Measurements from ENCODE around the gene ERC2. TPM values are rescaled to one million over a fixed set of nuclear protein-coding genes. Genes with fewer than 3 reads are reported as not detected.

The ERC2 gene
- total RNA-seq, 2 experiments from 2014 or later = not detected

DNA sequence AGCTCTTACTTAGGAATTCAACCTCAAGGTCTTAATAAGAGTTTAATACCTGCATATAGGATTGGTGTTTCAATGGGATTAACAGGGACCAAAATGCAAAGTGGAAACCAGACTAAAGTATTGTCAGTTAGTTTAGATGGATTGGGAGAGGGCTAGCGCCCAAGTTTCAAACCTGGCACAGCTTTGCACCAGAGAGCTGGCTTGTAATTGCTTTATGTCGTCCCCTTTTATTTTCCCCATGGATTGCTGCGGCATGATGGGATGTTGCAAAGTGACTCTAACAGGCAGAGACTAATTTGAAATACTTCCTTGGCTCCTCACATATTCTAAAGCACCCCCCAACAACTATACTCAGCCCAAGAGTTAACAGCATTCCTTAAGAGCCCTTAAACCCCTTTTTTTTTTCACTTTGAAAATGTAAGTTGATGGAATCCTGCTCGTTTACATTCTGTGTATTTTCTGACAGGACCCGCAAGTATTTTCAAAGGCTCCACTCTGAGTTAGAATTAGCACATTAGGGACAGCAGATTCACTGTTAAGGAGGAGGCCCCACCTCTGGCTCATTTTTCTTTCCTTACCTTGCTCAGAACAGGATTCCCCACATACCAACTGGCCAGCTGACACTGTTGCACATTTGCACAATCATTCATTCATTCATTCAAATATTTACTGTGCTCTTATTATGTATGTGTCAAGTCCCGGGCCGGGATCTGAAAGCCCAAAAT, 214.2 kb downstream of the ERC2 start:
- no peaks in the 10 kb centered on the region for H4K20me1 ChIP-seq (ENCODE audit: insufficient read depth, low read length)
- H3K9me2 ChIP-seq (ENCODE audit: insufficient read depth, low read length) = no peaks in the 10 kb centered on the region
- H2AFZ ChIP-seq (ENCODE audit: low read length) = no peak overlapping the region
- no peak overlapping the region for H3K4me2 ChIP-seq (ENCODE audit: low read length)
- H3K36me3 ChIP-seq (ENCODE audit: insufficient read depth, low read length) = no peaks in the 10 kb centered on the region
- no peaks in the 10 kb centered on the region for H3K9me3 ChIP-seq (ENCODE audit: low read length)
- H3K4me3 ChIP-seq (ENCODE audit: low read depth, low read length, poor library complexity, severe bottlenecking) = no peak overlapping the region
- no peak for DNase-seq (ENCODE audit: low spot score)
- intact Hi-C loops (cut with micrococcal nuclease; ENCODE audit: unreplicated experiment) = loop anchor here (5.0 to 10.0 kb wide), 2 partner anchors 767 to 819 kb away; partner anchors contain the start of gene WNT5A
- no peak for TF ChIP-seq EZH2phosphoT487 (IDR thresholded peaks at IDR 0.05; ENCODE audit: borderline replicate concordance, low read depth, low read length)
- TF ChIP-seq, protein P1, sequence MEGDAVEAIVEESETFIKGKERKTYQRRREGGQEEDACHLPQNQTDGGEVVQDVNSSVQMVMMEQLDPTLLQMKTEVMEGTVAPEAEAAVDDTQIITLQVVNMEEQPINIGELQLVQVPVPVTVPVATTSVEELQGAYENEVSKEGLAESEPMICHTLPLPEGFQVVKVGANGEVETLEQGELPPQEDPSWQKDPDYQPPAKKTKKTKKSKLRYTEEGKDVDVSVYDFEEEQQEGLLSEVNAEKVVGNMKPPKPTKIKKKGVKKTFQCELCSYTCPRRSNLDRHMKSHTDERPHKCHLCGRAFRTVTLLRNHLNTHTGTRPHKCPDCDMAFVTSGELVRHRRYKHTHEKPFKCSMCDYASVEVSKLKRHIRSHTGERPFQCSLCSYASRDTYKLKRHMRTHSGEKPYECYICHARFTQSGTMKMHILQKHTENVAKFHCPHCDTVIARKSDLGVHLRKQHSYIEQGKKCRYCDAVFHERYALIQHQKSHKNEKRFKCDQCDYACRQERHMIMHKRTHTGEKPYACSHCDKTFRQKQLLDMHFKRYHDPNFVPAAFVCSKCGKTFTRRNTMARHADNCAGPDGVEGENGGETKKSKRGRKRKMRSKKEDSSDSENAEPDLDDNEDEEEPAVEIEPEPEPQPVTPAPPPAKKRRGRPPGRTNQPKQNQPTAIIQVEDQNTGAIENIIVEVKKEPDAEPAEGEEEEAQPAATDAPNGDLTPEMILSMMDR (conservative IDR thresholded peaks at IDR 0.05; ENCODE audit: low read length) = no peak
- H3K4me1 ChIP-seq (ENCODE audit: insufficient read depth, low read length, poor library complexity, severe bottlenecking) = no peaks in the 10 kb centered on the region
- no peak overlapping the region for H3K27ac ChIP-seq (ENCODE audit: low read depth, low read length, poor library complexity, severe bottlenecking)
- no peaks in the 10 kb centered on the region for H3K79me2 ChIP-seq (ENCODE audit: insufficient read depth, low read depth, low read length)
- no TSS peak for BruUV-seq (replicated peaks)
- ChIA-PET POLR2A (interaction anchor here (1.1 kb wide), 1 partner anchor 359 kb away, joined by 6 read pairs; no protein-coding TSS in a partner anchor), CTCF (ENCODE audit: unreplicated experiment) (no interaction called here)

DNA sequence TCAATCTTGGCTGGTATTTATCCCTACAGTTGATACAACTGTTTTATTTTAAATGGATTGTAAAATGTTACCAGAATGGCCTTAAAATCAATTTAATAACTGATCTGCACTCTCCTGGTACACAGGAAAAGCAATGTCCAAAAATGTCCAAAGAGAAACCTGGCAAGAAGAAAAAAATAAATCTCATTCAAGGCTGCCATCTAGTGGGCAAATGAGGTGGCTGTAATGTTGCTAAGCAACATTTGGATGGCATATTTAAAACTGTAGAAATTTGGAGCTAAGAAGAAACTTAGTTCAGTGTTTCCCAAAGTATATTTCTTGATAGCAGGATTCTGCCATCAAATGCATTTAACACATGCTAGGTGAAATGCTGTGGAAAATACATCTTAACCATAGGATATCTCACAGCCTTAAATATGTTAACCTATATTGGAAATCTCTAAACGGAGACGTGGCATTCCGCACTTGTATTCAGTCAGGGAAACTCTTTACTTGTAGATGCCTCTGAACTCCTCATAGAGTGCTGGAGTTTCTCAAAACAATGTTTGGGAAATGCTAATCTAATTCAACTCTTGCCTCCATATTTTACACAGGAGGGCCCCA, 216.8 kb downstream of the ERC2 start:
- intact Hi-C loops (cut with micrococcal nuclease; ENCODE audit: unreplicated experiment) = loop anchor here (2.0 to 10.0 kb wide), 3 partner anchors 764 to 1397 kb away; partner anchors contain the start of gene WNT5A
- no peak overlapping the region for H3K4me3 ChIP-seq (ENCODE audit: low read depth, low read length, poor library complexity, severe bottlenecking)

More for the DNA sequence above, 216.8 kb downstream of the ERC2 start:
- Histone ChIP-seq H3K36me3 (ENCODE audit: insufficient read depth, low read length) (no peaks in the 10 kb centered on the region), H2AFZ (ENCODE audit: low read length) (no peak overlapping the region), H4K20me1 (ENCODE audit: insufficient read depth, low read length) (no peaks in the 10 kb centered on the region), H3K9me2 (ENCODE audit: insufficient read depth, low read length) (no peaks in the 10 kb centered on the region), H3K4me1 (ENCODE audit: insufficient read depth, low read length, poor library complexity, severe bottlenecking) (no peaks in the 10 kb centered on the region), H3K9me3 (ENCODE audit: low read length) (no peaks in the 10 kb centered on the region), H3K79me2 (ENCODE audit: insufficient read depth, low read depth, low read length) (no peaks in the 10 kb centered on the region), H3K27ac (ENCODE audit: low read depth, low read length, poor library complexity, severe bottlenecking) (no peak overlapping the region), H3K4me2 (ENCODE audit: low read length) (no peak overlapping the region)
- TF ChIP-seq, protein P1 (conservative IDR thresholded peaks at IDR 0.05; ENCODE audit: low read length) = peak; percentile 97
- TF ChIP-seq EZH2phosphoT487 (IDR thresholded peaks at IDR 0.05; ENCODE audit: borderline replicate concordance, low read depth, low read length) = no peak
- POLR2A ChIA-PET = interaction anchor here (0.6 kb wide), 1 partner anchor 825 kb away, joined by 3 read pairs; no protein-coding TSS in a partner anchor
- DNase-seq (ENCODE audit: low spot score) = peak; percentile 53
- BruUV-seq (replicated peaks) = no TSS peak
- CTCF ChIA-PET (ENCODE audit: unreplicated experiment) = no interaction called here

All from OCI-LY7 (cell line).